Measurements from ENCODE around the gene DIPK1A. TPM values are rescaled to one million over a fixed set of nuclear protein-coding genes. Genes with fewer than 3 reads are reported as not detected.

The DIPK1A gene
- total RNA-seq, 1 experiment from 2014 or later: 3.8 TPM

DNA sequence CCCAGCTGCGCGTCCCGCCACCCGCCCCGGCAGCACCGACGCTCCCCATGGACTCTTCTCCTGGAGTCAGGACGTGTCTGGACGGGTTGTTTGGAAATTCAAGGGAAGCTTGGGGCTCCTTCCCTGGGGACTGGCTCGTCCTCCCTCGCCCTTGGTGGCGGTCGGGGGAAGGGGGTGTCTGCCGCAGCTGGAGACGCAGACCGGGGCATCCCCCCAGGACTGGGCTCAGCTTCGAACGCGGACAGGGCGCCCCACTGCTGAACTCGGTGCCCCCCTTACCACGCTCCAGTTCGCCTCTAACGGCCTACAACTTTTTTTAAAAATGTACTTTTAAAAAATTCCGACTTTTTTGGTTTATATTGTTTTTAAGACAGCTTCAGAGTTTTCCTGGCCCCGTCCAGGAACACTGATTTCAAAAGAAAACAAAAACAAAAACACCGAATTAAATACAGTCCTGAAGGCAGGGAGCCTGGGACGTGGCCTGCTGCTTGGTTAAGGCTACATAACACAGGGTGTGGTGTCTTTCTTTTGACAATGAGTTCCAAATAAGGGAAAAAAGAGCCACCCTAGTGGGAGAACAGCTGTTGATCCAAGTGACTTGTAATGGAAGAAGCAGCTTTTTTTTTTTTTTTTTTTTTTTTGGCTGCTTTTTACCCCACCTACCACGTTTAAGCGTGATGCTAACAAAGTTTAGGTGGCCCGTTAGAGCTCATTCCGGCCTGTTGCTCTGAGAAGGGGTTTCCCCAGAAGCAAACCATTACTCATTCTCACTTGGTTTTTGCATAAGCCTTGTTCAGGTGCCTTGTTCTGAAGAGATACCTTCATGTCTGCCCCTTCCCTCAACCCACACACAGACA lies 862 bp upstream of the DIPK1A start:
- no peak overlapping the region for H3K4ac ChIP-seq (ENCODE audit: low read depth, low read length)
- peaks cover 2% of the 10 kb centered on the region; the same call in 1 of the 2 replicates for H3K4me1 ChIP-seq (ENCODE audit: insufficient read depth, low read length)
- no CpG with 5 or more reads among the region's 32 CpGs for WGBS (ENCODE audit: extremely low coverage, insufficient read length, low lambda C conversion rate)
- H3K9me3 ChIP-seq (ENCODE audit: control insufficient read depth, low read depth, low read length): no peaks in the 10 kb centered on the region
- H3K4me2 ChIP-seq (ENCODE audit: insufficient read depth, insufficient read length, low read length): peak overlapping the region; percentile 76
- no peak overlapping the region for H2AFZ ChIP-seq (ENCODE audit: low read length)
- no peak overlapping the region for H4K91ac ChIP-seq (ENCODE audit: insufficient read length, low read depth, low read length)
- H3T11ph ChIP-seq (ENCODE audit: low read length): no peak overlapping the region
- H3K27me3 ChIP-seq (ENCODE audit: insufficient read depth, low read length): no peaks in the 10 kb centered on the region
- H4K8ac ChIP-seq (replicated peaks; ENCODE audit: insufficient read length, low read depth, low read length): no peak overlapping the region
- H3K14ac ChIP-seq (ENCODE audit: insufficient read depth, low read length): peak overlapping the region; percentile 93; the same call in 1 of the 2 replicates
- Mint-ChIP-seq H3K4me3 (peak overlapping the region in 1 of 2 experiments; percentile 73; a peak in 3 of 5 replicates), H3K27me3 (ENCODE audit: low read depth) (peaks cover 9% of the 10 kb centered on the region), H3K36me3 (ENCODE audit: insufficient read depth in 1 of 3, low read depth in 3 of 3) (no peaks in the 10 kb centered on the region; a peak in 1 of 7 replicates), H3K9me3 (no peaks in the 10 kb centered on the region), H3K4me1 (peaks cover 7 to 8% of the 10 kb centered on the region in 2 experiments), H3K27ac (no peak overlapping the region)
- no peak for TF ChIP-seq CTCF (conservative IDR thresholded peaks at IDR 0.05)
- H3K56ac ChIP-seq (ENCODE audit: insufficient read length, low read depth, low read length): no peak overlapping the region
- H3K27ac ChIP-seq (ENCODE audit: insufficient read length, low read depth, low read length): no peak overlapping the region
- H2BK5ac ChIP-seq (ENCODE audit: insufficient read length, low read length): no peak overlapping the region
- H3K9ac ChIP-seq (ENCODE audit: extremely low read depth, insufficient read length, low read length): peak overlapping the region; percentile 76
- no peak overlapping the region for H2BK120ac ChIP-seq (ENCODE audit: low read depth, low read length, poor library complexity, severe bottlenecking)
- H2BK20ac ChIP-seq (ENCODE audit: low read depth, low read length, poor library complexity, severe bottlenecking): no peak overlapping the region
- peak; percentile 57 for DNase-seq
- H4K5ac ChIP-seq (ENCODE audit: insufficient read length, low read depth, low read length): no peak overlapping the region
- H3K23ac ChIP-seq (ENCODE audit: insufficient read length, low read depth, low read length): no peak overlapping the region
- no peaks in the 10 kb centered on the region for H4K20me1 ChIP-seq (ENCODE audit: control insufficient read depth, insufficient read depth, insufficient read length)
- no peak overlapping the region for H2AK5ac ChIP-seq (ENCODE audit: insufficient read length, low read length)
- no peak overlapping the region for H2BK12ac ChIP-seq (ENCODE audit: insufficient read length, low read depth, low read length)
- no peak overlapping the region for H2BK15ac ChIP-seq (ENCODE audit: low read depth, low read length)
- H3K18ac ChIP-seq (ENCODE audit: insufficient read length, low read depth, low read length): peak overlapping the region; percentile 90
- H3K23me2 ChIP-seq (ENCODE audit: insufficient read length, low read depth, low read length, poor library complexity, severe bottlenecking): peaks cover 15% of the 10 kb centered on the region
- no peaks in the 10 kb centered on the region for H3K79me1 ChIP-seq (ENCODE audit: insufficient read depth, low read depth, low read length, poor library complexity, severe bottlenecking)
- H3K79me2 ChIP-seq (ENCODE audit: insufficient read depth, low read length): no peaks in the 10 kb centered on the region

Measured in H9 (cell line).